Activated CD8-positive, alpha-beta T cell treated with anti-CD3 and anti-CD28 coated beads for 36 hours (primary cell): Measurements from ENCODE around the gene CERS4. TPM values are rescaled to one million over a fixed set of nuclear protein-coding genes. Genes with fewer than 3 reads are reported as not detected.
"Not testable (repeated sequence)": the region's sequence is repeated elsewhere in the genome, so short reads cannot be mapped to it uniquely, and the experiment has no call there.

Experiments used
- ATAC-seq: fragments of 200-7000 bp; cut with Tn5 transposase; one replicate; pipeline ENCODE4 v1.10.0; 2021; ENCODE audit warnings: mild to moderate bottlenecking, moderate library complexity
- CTCF ChIA-PET: fragments of 350-600 bp; sonication (Branson Sonifier 250); formaldehyde crosslinking; loops from one replicate; lab custom pipeline; 2021; ENCODE audit warnings: antibody characterized with exemption; lab: Charles Lee
- POLR2A ChIA-PET: fragments of 350-600 bp; sonication (Branson Sonifier 250); formaldehyde crosslinking; loops from one replicate; lab custom pipeline; 2021; ENCODE audit warnings: antibody characterized with exemption; lab: Charles Lee
- DNase-seq: peaks from one replicate; pipeline ENCODE4 v3.0.0-alpha.2; 2020
- H3K27ac Mint-ChIP-seq: one replicate; pipeline ENCODE4 v1.8.0; 2021; ENCODE audit warnings: mild to moderate bottlenecking, mixed read lengths
- H3K27me3 Mint-ChIP-seq: one replicate; pipeline ENCODE4 v1.8.0; 2021; ENCODE audit warnings: mixed read lengths
- H3K36me3 Mint-ChIP-seq: one replicate; pipeline ENCODE4 v1.8.0; 2021; ENCODE audit warnings: low read depth, mixed read lengths
- H3K4me1 Mint-ChIP-seq: one replicate; pipeline ENCODE4 v1.8.0; 2021; ENCODE audit warnings: low read depth, mixed read lengths
- H3K4me3 Mint-ChIP-seq: one replicate; pipeline ENCODE4 v1.8.0; 2021; ENCODE audit warnings: mild to moderate bottlenecking, moderate library complexity, mixed read lengths
- H3K9me3 Mint-ChIP-seq: one replicate; pipeline ENCODE4 v1.8.0; 2021; ENCODE audit warnings: mixed read lengths
- CTCF ChIP-seq: fragments of 200-600 bp; IDR thresholded peaks from one replicate; pipeline ENCODE4 v1.8.0; 2022; ENCODE audit warnings: antibody characterized with exemption, mild to moderate bottlenecking
- intact Hi-C: fragments of 100-400 bp; cut with micrococcal nuclease; formaldehyde crosslinking; loops from one replicate; pipeline ENCODE4 v1.10.0; 2022
- total RNA-seq, 2 experiments: library from RNA; stranded (reverse); gene quantifications; one replicate each; pipeline ENCODE4 v1.2.3, GENCODE V29; 2021

The CERS4 gene
- total RNA-seq, 2 experiments from 2014 or later: 15.5 to 19.7 TPM

DNA sequence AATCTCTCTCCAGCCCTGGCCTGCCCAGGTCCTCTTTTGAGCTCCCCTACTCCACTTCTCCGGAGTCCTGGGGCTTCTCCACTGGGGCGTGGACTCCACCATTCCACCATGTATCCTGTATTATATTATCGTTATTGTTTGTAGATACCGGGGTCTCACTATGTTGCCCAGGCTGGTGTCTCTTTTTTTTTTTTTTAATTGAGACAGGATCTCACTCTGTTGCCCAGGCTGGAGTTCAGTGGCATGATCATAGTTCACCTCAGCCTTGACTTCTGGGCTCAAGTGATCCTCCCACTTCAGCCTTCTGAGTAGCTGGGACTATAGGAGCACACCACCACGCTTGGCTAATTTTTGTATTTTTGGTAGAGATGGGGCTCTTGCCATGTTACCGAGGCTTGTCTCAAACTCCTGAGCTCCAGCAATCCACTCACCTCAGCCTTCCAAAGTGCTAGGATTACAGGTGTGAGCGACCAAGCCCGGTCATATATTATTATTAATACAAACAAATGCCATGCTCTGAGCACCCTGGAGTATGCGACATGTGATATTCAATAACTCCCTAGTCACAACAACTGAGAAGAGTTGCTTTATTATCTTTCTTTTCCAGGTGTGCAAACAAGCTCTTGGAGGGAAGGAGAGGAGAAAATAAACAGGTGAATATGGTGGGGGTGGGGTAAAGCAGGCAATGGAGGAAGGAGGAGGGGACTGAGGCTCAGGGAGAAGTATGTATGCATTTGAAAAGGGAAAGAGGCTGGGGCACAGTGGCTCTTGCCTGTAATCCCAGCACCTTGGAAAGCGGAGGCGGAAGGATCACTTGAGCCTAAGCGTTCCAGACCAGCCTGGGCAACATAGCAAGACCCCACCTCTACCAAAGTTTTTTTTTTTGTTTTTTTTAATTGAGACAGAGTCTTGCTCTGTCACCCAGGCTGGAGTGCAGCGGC lies 2.8 kb upstream of the CERS4 start:
- Mint-ChIP-seq H3K9me3 (no peaks in the 10 kb centered on the region), H3K4me3 (no peak overlapping the region), H3K36me3 (no peaks in the 10 kb centered on the region), H3K27ac (no peak overlapping the region), H3K4me1 (peaks cover 21% of the 10 kb centered on the region), H3K27me3 (no peaks in the 10 kb centered on the region)
- TF ChIP-seq CTCF: no peak
- ChIA-PET CTCF (interaction anchor here (1.3 kb wide), 1 partner anchor 31 kb away, joined by 3 read pairs; no protein-coding TSS in a partner anchor), POLR2A (interaction anchor here (0.6 to 0.9 kb wide), 2 partner anchors 17 to 246 kb away, joined by 3 to 4 read pairs; no protein-coding TSS in a partner anchor)
- intact Hi-C loops: no loop called here
- no peak for ATAC-seq
- DNase-seq: no peak

DNA sequence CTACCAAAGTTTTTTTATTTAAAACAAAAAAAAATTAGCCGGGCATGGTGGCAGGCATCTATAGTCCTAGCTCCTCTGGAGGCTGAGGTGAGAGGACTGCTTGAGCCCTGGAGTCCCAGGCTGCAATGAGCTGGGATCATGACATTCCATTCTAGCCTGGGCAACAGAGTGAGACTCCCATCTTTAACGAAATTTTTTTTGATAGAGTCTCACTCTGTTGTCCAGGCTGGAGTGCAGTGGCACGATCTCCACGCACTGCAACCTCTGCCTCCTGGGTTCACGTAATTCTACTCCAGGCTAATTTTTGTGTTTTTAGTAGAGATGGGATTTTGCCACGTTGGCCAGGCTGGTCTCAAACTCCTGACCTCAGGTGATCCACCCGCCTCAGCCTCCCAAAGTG lies 1.8 kb upstream of the CERS4 start:
- POLR2A ChIA-PET: interaction anchor here (0.6 kb wide), 1 partner anchor 9 kb away, joined by 4 read pairs; no protein-coding TSS in a partner anchor

DNA sequence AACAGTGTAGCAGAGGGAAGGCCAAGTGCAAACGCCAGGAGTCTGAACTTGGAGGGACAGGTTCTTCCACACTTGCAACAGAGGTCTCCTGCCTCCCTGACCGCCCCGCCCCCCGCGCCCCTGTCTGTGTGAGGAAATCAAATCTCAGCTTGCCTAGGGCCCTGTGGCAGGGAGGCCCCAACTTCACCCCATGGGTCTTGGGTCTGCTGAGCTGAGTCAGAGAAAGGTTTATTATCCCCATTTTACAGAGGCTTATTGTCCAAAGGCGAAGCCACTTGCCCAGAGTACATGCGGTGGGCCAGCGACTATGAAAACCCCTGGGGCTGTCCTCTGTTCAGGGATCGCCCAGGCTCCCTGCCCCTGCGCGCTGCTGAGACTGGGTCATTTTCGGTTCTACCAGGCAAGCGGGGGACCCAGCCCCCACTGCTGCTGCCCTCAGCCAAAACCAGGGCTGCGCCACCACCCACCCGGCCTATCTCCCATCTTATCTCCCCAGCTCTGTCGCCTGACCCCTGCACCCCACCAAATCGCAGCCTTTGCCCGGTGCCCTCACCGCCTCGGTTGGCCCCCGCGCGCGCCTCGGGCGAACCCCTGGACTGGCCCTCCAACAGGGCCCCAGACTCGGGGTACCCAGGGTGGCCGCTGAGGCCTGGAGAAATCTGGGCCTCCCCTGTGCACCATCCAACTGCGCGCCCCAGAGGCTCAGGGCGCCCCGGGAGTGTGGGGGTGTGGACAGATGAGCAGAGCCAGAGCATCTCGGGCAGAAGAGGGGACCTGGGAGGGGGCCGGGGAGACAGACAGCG lies 850 bp upstream of the CERS4 start:
- H3K4me1 Mint-ChIP-seq: peaks cover 25% of the 10 kb centered on the region
- H3K9me3 Mint-ChIP-seq: no peaks in the 10 kb centered on the region
- ChIA-PET POLR2A (interaction anchor here (1.0 kb wide), 1 partner anchor 10 kb away, joined by 5 read pairs; no protein-coding TSS in a partner anchor), CTCF (no interaction called here)
- DNase-seq: no peak
- H3K4me3 Mint-ChIP-seq: peak overlapping the region; percentile 72
- H3K27me3 Mint-ChIP-seq: no peaks in the 10 kb centered on the region
- ATAC-seq: peak; percentile 11
- H3K27ac Mint-ChIP-seq: no peak overlapping the region
- TF ChIP-seq CTCF: no peak
- no peaks in the 10 kb centered on the region for H3K36me3 Mint-ChIP-seq
- intact Hi-C loops: no loop called here

More for the DNA sequence above, 1.8 kb upstream of the CERS4 start:
- H3K9me3 Mint-ChIP-seq, H3K4me3 Mint-ChIP-seq, H3K27ac Mint-ChIP-seq, H3K36me3 Mint-ChIP-seq, ATAC-seq, intact Hi-C loops, DNase-seq, H3K27me3 Mint-ChIP-seq: not testable (repeated sequence)
- H3K4me1 Mint-ChIP-seq: peaks cover 25% of the 10 kb centered on the region
- CTCF ChIA-PET: interaction anchor here (1.3 kb wide), 1 partner anchor 32 kb away, joined by 3 read pairs; no protein-coding TSS in a partner anchor

DNA sequence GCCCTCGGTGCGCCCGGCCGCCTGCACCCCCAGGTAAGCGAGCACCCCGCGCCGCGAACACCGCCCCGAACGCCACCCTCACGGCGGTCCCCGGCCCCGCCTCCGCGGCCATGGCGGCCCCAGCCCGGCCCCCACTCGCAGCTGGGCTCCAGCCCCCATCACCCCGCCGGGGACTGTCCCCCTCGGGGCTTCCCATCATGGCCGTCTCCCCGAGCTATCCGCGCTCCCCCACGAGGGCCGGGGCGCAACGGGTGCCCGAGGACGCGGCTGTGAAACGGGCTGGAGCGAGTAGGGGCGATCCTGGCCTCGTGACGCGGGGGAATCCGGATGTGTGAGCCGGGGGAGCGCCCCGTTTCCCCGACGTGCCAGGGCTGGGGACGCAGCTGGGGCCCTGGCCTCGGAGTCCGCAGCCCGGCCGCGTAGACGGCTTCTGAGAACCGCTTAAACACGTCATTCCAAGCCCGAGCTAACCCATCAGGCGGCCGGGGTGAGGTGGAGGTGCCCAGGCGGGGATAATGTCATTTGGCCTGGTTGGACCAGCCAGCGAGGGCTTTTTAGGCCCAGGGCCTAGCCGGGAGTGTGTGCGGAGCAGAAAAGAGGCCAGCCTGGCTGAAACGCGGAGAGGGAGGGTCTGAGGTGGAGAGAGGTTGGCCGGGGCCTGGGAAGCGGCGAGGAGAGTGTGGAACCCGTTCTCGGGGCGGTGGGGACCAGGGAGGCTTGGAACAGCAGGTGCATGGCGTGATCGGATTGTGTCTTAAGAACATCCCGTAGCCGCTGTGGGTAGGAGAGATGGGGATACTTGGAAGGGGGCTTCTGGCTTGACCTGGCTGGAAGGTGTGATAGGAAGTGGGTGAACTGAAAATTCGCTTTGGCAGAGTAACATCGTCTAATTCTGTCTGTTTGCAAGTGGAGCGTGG lies 550 bp downstream of the CERS4 start:
- DNase-seq: peak; percentile 80

More for the DNA sequence above, 550 bp downstream of the CERS4 start:
- ChIA-PET CTCF (no interaction called here), POLR2A (interaction anchor here (0.6 to 2.2 kb wide), 5 partner anchors 15 to 205 kb away, joined by 3 to 6 read pairs (median 3); partner anchors contain the start of gene ELAVL1)
- TF ChIP-seq CTCF: no peak
- Mint-ChIP-seq H3K27me3 (no peaks in the 10 kb centered on the region), H3K9me3 (no peaks in the 10 kb centered on the region), H3K4me3 (peak overlapping the region; percentile 91), H3K27ac (peak overlapping the region; percentile 92), H3K36me3 (no peaks in the 10 kb centered on the region), H3K4me1 (peaks cover 33% of the 10 kb centered on the region)
- intact Hi-C loops: no loop called here
- peak; percentile 81 for ATAC-seq
